Superior temporal gyrus (tissue), 1 donor: ENCODE data around the gene LHPP.
A peak's percentile ranks its signal among the peaks of the same experiment; 100 is the strongest.
"Not testable (repeated sequence)": the region's sequence is repeated elsewhere in the genome, so short reads cannot be mapped to it uniquely, and the experiment has no call there.

ENCODE experiments used
- DNase-seq: peaks from one replicate; pipeline ENCODE4 v3.0.0-alpha.2; 2016; ENCODE audit errors: extremely low spot score

The LHPP gene

DNA sequence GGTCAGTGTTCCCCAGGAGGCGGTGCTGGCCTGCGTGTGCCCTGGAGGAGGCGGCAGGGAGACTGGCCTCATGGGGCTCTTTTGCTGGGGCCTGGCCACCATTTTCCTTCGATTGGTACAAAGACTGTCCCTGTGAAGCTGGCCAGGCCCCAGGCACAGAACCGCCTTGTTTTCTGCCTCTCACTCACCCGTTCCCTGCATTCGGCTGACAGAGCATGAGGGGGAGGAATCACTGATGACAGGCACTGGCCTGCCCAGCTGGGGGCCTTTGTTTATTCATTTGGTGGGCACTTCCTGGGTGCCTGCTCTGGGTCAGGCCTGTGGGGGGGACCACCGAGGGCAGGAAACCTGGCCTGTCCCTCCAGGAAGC, 143.4 kb downstream of the LHPP start:
- peak; percentile 92 for DNase-seq

- DNase-seq, result no peak
Observed at GRCh38 chr10:124605481-124605855, 143.8 kb downstream of the LHPP start.

DNA sequence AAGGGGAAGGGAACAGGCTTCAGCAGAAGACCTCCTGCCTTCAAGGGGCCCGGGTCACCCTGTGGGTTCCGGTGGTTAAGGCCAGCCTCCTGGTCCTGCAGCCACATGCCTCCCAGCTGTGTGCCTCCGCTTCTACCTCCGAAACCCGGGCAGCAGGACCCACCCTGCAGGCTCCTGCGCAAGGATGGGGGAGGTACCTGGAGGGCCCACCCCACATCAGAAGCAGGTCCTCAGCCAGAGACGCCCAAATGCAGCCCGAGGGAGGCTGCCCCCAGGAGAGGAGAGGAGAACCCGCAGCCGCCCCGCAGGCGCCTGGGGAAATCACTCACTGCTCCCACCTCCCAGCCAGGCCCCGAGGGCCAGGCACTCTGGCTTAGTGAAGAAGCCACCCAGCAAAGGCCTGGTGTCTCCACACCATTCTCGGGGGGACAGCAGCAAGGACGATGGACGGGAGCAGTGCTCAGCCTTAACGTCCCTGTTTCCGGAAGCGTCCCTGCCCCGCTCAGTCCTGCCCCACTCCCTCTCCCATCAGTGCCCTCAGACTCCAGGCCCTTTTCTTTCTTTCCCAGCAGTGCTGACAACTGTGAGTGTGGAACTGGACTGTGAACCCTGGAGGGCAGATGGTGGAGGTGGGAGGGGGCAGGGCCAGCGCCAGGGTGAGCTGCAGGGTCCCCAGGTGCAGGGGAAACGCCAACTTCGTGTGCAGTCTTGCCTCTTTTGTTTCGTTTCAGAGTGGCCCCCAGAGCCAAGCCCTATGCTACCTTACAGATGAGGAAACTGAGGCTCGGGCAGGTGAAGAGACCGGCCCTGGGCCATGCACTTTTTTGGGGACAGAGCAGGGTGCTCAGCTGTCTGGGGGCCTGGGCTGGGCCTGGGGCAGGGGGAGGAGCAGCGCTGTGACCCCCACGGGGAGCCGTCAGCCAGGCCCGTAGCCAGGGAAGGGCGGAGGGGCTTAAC, 144.5 kb downstream of the LHPP start:
- peak; percentile 24 for DNase-seq

- no peak for DNase-seq
Observed at GRCh38 chr10:124606822-124607221, 145.2 kb downstream of the LHPP start.

GRCh38 chr10:124607693-124608092, 146.1 kb downstream of the LHPP start:
- no peak for DNase-seq

GRCh38 chr10:124608093-124608721, 146.6 kb downstream of the LHPP start:
- no peak for DNase-seq

GRCh38 chr10:124609698-124610097, 148.1 kb downstream of the LHPP start:
- DNase-seq, result peak; percentile 48

GRCh38 chr10:124610186-124610585, 148.6 kb downstream of the LHPP start:
- not testable (repeated sequence) for DNase-seq

- not testable (repeated sequence) for DNase-seq
Observed at GRCh38 chr10:124610851-124611250, 149.2 kb downstream of the LHPP start.

GRCh38 chr10:124611738-124612137, 150.1 kb downstream of the LHPP start:
- DNase-seq, result no peak

GRCh38 chr10:124612611-124613498, 151.2 kb downstream of the LHPP start:
- no peak for DNase-seq

GRCh38 chr10:124614003-124614659, 152.5 kb downstream of the LHPP start:
- no peak for DNase-seq

DNA sequence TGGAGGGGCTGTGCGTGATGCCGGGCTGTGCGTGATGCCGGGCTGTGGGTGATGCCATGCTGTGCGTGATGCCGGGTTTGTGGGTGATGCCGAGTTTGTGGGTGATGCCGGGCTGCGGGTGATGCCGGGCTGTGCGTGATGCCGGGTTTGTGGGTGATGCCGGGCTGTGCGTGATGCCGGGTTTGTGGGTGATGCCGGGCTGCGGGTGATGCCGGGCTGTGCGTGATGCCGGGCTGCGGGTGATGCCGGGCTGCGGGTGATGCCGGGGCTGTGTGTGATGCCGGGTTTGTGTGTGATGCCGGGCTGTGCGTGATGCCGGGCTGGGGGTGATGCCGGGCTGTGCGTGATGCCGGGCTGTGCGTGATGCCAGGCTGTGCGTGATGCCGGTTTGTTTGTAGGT, 153.6 kb downstream of the LHPP start:
- no peak for DNase-seq

DNA sequence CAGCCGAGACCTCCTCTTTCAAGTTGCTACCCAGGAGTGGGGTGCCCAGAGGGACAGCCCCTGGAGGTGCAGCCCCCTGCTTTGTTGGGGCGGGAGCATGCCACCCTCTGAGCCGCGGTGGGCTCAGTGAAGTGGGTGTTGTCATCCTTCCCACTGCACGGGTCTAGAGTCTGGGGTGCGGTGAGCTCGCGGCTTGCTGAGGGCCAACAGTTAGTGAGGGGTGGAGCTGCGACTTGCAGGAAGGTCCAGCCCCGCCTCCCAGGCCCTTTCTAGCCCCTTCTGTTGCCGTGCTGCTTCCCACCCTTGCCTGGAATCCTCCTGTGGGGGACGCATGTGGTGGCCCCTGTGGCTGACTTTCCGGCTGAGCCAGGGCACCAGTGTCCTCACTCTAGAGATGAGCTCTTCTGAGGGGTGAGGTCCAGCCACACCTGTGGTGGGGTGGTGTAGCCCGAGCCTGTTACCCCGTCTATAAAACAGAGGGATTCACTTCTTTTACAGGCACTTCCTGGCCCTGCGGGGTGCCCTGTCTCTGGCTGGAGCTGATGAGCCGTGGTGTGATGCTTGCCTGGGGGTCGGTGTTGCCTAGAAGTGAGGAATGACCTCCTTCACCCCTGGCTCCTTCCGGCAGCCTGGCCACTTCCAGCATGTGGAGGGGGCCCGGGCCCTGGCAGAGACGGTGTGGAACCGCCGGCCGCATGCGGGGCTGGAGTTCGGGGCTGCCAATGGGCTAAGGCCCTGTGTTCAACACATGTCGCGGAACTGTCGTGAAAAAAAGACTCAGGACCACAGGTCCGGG, 154.6 kb downstream of the LHPP start:
- DNase-seq, result no peak

GRCh38 chr10:124616836-124617130, 155.2 kb downstream of the LHPP start:
- DNase-seq, result no peak

- DNase-seq, result no peak
Observed at GRCh38 chr10:124618470-124619073, 156.9 kb downstream of the LHPP start.

- no peak for DNase-seq
Observed at GRCh38 chr10:124619195-124619594, 157.6 kb downstream of the LHPP start.

DNA sequence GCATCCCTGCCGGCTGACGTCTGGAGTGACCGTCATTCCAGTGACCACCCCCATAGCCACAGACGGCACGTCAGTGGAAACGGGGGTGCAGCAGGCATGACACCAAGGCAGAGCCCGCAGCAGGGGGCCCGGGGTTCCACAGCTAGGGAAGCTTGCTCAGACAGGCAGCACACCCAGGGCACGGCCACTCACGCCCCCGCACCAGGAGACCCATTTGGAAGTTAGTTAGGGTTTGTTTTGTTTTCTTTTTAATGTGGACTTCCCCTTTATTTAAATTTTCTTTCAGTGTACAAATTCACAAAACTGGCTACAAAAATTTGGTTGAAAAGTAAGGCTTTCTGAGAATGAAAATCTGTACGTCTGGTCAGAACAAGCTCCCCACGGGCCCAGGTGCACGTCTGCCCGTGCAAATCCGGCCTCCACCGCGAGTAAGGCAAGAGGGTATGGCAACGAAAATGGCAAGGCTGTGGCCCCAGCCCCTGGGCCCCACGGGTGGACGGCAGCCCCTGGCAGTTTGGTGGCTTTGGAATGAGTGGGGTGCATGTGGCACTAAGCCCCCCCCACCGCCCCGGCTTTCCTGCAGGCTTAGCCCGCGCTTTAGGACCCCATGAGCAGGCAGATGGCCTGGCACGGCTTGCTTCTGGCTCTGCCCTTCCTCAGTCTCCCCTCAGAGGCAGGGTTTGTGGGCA, 158.3 kb downstream of the LHPP start:
- DNase-seq, result no peak

DNA sequence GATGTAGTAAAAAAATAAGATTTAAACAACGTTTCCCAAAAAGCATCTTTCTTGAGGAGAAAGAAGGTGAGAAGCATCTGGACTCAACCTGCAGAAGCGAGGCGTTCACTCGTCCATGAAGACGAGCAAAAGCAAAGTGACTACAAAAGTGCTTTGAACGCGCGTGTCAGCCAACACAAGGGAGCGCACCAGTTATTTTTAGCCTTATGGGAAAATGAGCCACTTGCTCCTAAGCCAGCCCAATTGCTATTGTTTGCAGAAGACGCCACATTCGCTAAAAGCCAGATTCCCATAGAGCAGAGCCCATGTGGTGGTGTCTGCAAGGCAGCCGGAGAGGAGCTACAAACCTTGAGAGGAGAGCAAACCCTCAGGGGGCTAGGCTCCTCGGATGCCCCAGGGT, 160.0 kb downstream of the LHPP start:
- DNase-seq, result peak; percentile 84

GRCh38 chr10:124622158-124622557, 160.5 kb downstream of the LHPP start:
- no peak for DNase-seq
